DMS79 (cell line): ENCODE measurements around the gene ASPSCR1.
A peak's percentile ranks its signal among the peaks of the same experiment; 100 is the strongest.
"Not testable (repeated sequence)": the region's sequence is repeated elsewhere in the genome, so short reads cannot be mapped to it uniquely, and the experiment has no call there.

Source experiments
- DNase-seq: peaks from one replicate; lab custom pipeline; 2025; lab: John Stamatoyannopoulos, UW

ASPSCR1 gene

GRCh38 chr17:82023447-82024241, 46.2 kb downstream of the ASPSCR1 start:
- no peak for DNase-seq

GRCh38 chr17:82024859-82025258, 47.4 kb downstream of the ASPSCR1 start:
- DNase-seq = no peak

GRCh38 chr17:82025401-82026107, 48.1 kb downstream of the ASPSCR1 start:
- DNase-seq = no peak

GRCh38 chr17:82028246-82028645, 50.8 kb downstream of the ASPSCR1 start:
- DNase-seq = no peak

GRCh38 chr17:82028966-82029365, 51.5 kb downstream of the ASPSCR1 start:
- DNase-seq = no peak

- no peak for DNase-seq
Measured at GRCh38 chr17:82029391-82029790, 52.0 kb downstream of the ASPSCR1 start.

- DNase-seq = no peak
Measured at GRCh38 chr17:82029990-82030469, 52.6 kb downstream of the ASPSCR1 start.

GRCh38 chr17:82030470-82031302, 53.3 kb downstream of the ASPSCR1 start:
- no peak for DNase-seq

GRCh38 chr17:82031303-82031884, 54.0 kb downstream of the ASPSCR1 start, which contains the start of gene RAC3:
TSS of gene RAC3 (plus strand) at chr17:82031678. CDS start at chr17:82031762, 84 bp downstream.
- no peak for DNase-seq

- no peak for DNase-seq
Measured at GRCh38 chr17:82031885-82032627, 54.6 kb downstream of the ASPSCR1 start.

GRCh38 chr17:82033359-82034085, 56.1 kb downstream of the ASPSCR1 start:
- no peak for DNase-seq

- DNase-seq = no peak
Measured at GRCh38 chr17:82034371-82035011, 57.1 kb downstream of the ASPSCR1 start.

GRCh38 chr17:82035488-82035887, 58.1 kb downstream of the ASPSCR1 start:
- DNase-seq = no peak

GRCh38 chr17:82035956-82036633, 58.7 kb downstream of the ASPSCR1 start:
- DNase-seq = no peak

- DNase-seq = no peak
Measured at GRCh38 chr17:82036634-82037091, 59.2 kb downstream of the ASPSCR1 start.

GRCh38 chr17:82037092-82037888, 59.9 kb downstream of the ASPSCR1 start, which contains the start of gene DCXR:
TSS of gene DCXR (minus strand) at chr17:82037697. CDS start at chr17:82037682, 15 bp downstream.
- peak; percentile 57 for DNase-seq

GRCh38 chr17:82037889-82038195, 60.4 kb downstream of the ASPSCR1 start:
- DNase-seq = no peak

- not testable (repeated sequence) for DNase-seq
Measured at GRCh38 chr17:82038796-82039409, 61.5 kb downstream of the ASPSCR1 start.
